K562 (cell line): ENCODE data around the gene CDH16. TPM values are rescaled to one million over a fixed set of nuclear protein-coding genes. Genes with fewer than 3 reads are reported as not detected.

Experiments used
- ATF7 ChIP-seq: fragments of 450-650 bp; IDR thresholded peaks from 2 replicates; pipeline ENCODE4 v1.7.1; 2014; ENCODE audit warnings: mild to moderate bottlenecking, moderate library complexity
- C11orf30 ChIP-seq: fragments of 450-650 bp; IDR thresholded peaks from 2 replicates; pipeline ENCODE4 v1.6.1; 2016; ENCODE audit warnings: low read depth, mild to moderate bottlenecking
- E2F3 ChIP-seq: fragments of 250-450 bp; sonication (Bioruptor Pico); IDR thresholded peaks from 2 replicates; pipeline ENCODE4 v1.4.0; 2020; ENCODE audit warnings: mild to moderate bottlenecking
- EP400 ChIP-seq: fragments of 450-650 bp; IDR thresholded peaks from 2 replicates; pipeline ENCODE4 v1.6.1; 2017; ENCODE audit warnings: antibody characterized with exemption, mild to moderate bottlenecking, moderate library complexity
- HCFC1 ChIP-seq: IDR thresholded peaks from 2 replicates; pipeline ENCODE4 v1.6.1; 2012; ENCODE audit warnings: low read depth, low read length, improper control_type of control experiment
- JUN ChIP-seq, 2 experiments: sonication (generic) in 1 of 2; formaldehyde crosslinking in 1 of 2; IDR thresholded peaks; 2 replicates each; pipeline versions ENCODE4 v1.6.1 to v1.8.0; 2012 to 2022; ENCODE audit warnings: borderline replicate concordance in 2 of 2, mild to moderate bottlenecking in 2 of 2, improper control_type of control experiment in 1 of 2, low read depth in 1 of 2, low read length in 1 of 2, missing genetic modification reagents in 1 of 2
- KDM1A ChIP-seq, 2 experiments: fragments of 450-650 bp; IDR thresholded peaks; 2 replicates each; pipeline ENCODE4 v1.6.1; 2016; ENCODE audit warnings: mild to moderate bottlenecking in 2 of 2
- NCOA6 ChIP-seq: fragments of 450-650 bp; IDR thresholded peaks from 2 replicates; pipeline ENCODE4 v1.6.1; 2017; ENCODE audit warnings: mild to moderate bottlenecking
- NFYB ChIP-seq: IDR thresholded peaks from 2 replicates; pipeline ENCODE4 v1.6.1; 2011; ENCODE audit warnings: mild to moderate bottlenecking, moderate library complexity; ENCODE audit not compliant: insufficient read length; ENCODE audit errors: extremely low read depth
- RAD51 ChIP-seq: fragments of 450-650 bp; IDR thresholded peaks from 2 replicates; pipeline ENCODE4 v1.7.1; 2016; ENCODE audit warnings: low read depth, mild to moderate bottlenecking, borderline replicate concordance
- RB1 ChIP-seq: fragments of 450-650 bp; IDR thresholded peaks from 2 replicates; pipeline ENCODE4 v1.6.1; 2017; ENCODE audit warnings: low read depth, mild to moderate bottlenecking
- SNIP1 ChIP-seq: fragments of 450-650 bp; IDR thresholded peaks from 2 replicates; pipeline ENCODE4 v1.7.1; 2017; ENCODE audit warnings: low read depth, mild to moderate bottlenecking
- TAF9B ChIP-seq: fragments of 450-650 bp; IDR thresholded peaks from 2 replicates; pipeline ENCODE4 v1.6.1; 2018; ENCODE audit warnings: mild to moderate bottlenecking; ENCODE audit not compliant: partially characterized antibody
- TGIF2 ChIP-seq: sonication (generic); formaldehyde crosslinking; IDR thresholded peaks from 2 replicates; pipeline ENCODE4 v1.8.1; 2022; ENCODE audit warnings: mild to moderate bottlenecking, missing genetic modification reagents, moderate library complexity
- ZNF311 ChIP-seq: fragments of 250-450 bp; sonication (Bioruptor Pico); IDR thresholded peaks from 2 replicates; pipeline ENCODE4 v1.4.0; 2020; ENCODE audit warnings: mild to moderate bottlenecking, moderate library complexity
- ZNF384 ChIP-seq: IDR thresholded peaks from 2 replicates; pipeline ENCODE4 v1.6.1; 2012; ENCODE audit warnings: low read depth, low read length, improper control_type of control experiment
- polyA plus RNA-seq, 8 experiments: library from polyadenylated mRNA; depleted of rRNA in 4 of 8; stranded (reverse) in 5 of 8; unstranded in 3 of 8; fragments of >200 nt; fragmentation: Nextera tagmentation in 2 of 8; fragmentation: Illumina TruSeq in 1 of 8; extraction: Ambion mirVana in 2 of 8; extraction: Trizol in 1 of 8; gene quantifications; 2 replicates each; pipeline versions ENCODE4 v1.2.1 to v1.2.3, GENCODE V29; 2011 to 2014; ENCODE audit warnings: inconsistent platforms in 1 of 8, missing spikeins in 1 of 8
- total RNA-seq, 7 experiments: library from RNA; depleted of rRNA in 6 of 7; stranded (reverse); fragments of >200 nt in 6 of 7; fragmentation: Illumina TruSeq in 2 of 7; extraction: Trizol in 2 of 7; gene quantifications; 2 replicates each; pipeline versions ENCODE4 v1.2.1 to v1.2.3, GENCODE V29; 2011 to 2021; ENCODE audit warnings: low replicate concordance in 1 of 7
- TF ChIP-seq, protein P1 (sequence below): fragments of 250-450 bp; sonication (Bioruptor Pico); IDR thresholded peaks from 2 replicates; pipeline ENCODE4 v1.8.0; 2022; ENCODE audit warnings: inconsistent platforms
- TF ChIP-seq, protein P2 (sequence below): fragments of 250-450 bp; sonication (Bioruptor Pico); IDR thresholded peaks from 2 replicates; pipeline ENCODE4 v1.8.0; 2021; ENCODE audit warnings: moderate library complexity, mild to moderate bottlenecking, inconsistent platforms
- TF ChIP-seq, protein P3 (sequence below): fragments of 450-650 bp; IDR thresholded peaks from 2 replicates; pipeline ENCODE4 v1.6.1; 2016
- TF ChIP-seq, protein P4 (sequence below): fragments of 250-450 bp; sonication (Bioruptor Pico); IDR thresholded peaks from 2 replicates; pipeline ENCODE4 v1.9.0; 2021; ENCODE audit warnings: mild to moderate bottlenecking, inconsistent platforms

Gene CDH16
- total and polyA plus RNA-seq, 9 of the 15 experiments (the other 6 are each of a cell fraction or from before 2014, with no cell fraction given) = not detected

DNA sequence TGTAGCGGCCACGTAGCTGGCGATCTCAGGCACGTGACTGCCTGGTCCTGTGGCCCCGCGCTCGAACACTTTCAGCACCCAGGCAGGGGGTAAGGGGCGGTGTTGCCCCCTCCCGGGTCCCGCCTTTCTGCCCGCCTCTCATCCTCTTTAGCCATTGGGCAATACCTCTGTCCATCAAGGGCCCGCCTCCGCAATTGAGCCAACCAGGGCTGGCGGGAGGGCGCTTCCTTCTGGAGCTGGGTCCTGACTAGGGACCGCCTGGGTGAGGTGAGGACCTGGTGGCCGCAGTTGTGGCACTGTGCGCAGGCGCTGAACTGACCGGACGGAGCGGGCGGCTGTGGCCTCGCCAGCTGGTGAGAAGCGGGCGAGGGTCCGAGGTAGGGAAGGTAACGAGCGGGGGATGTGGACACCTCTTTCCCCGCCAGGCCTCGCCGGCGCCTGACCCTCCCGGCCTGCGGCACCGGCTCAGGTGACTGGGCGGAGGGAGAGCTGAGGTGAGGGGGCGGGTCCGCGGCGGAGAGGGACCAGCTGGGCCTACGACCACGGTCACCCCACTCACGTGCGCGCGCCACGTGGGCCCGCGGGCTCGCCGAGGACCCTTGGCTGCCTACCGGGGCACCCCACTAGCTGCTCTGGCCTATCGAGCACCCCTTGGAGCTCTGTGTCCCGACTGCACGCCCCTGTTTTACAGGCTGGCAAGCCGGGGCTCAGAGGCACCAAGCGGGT is 38.2 kb downstream of the CDH16 start, which contains the start of gene PDP2 (continued):
- no peak for TF ChIP-seq TGIF2 (CRISPR knock-in tag)
- TF ChIP-seq, protein P1, sequence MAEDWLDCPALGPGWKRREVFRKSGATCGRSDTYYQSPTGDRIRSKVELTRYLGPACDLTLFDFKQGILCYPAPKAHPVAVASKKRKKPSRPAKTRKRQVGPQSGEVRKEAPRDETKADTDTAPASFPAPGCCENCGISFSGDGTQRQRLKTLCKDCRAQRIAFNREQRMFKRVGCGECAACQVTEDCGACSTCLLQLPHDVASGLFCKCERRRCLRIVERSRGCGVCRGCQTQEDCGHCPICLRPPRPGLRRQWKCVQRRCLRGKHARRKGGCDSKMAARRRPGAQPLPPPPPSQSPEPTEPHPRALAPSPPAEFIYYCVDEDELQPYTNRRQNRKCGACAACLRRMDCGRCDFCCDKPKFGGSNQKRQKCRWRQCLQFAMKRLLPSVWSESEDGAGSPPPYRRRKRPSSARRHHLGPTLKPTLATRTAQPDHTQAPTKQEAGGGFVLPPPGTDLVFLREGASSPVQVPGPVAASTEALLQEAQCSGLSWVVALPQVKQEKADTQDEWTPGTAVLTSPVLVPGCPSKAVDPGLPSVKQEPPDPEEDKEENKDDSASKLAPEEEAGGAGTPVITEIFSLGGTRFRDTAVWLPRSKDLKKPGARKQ (CRISPR knock-in tag) = no peak
- TF ChIP-seq ZNF384 = peak; percentile 2; the same call in 1 of the 2 replicates
- TF ChIP-seq, protein P2, sequence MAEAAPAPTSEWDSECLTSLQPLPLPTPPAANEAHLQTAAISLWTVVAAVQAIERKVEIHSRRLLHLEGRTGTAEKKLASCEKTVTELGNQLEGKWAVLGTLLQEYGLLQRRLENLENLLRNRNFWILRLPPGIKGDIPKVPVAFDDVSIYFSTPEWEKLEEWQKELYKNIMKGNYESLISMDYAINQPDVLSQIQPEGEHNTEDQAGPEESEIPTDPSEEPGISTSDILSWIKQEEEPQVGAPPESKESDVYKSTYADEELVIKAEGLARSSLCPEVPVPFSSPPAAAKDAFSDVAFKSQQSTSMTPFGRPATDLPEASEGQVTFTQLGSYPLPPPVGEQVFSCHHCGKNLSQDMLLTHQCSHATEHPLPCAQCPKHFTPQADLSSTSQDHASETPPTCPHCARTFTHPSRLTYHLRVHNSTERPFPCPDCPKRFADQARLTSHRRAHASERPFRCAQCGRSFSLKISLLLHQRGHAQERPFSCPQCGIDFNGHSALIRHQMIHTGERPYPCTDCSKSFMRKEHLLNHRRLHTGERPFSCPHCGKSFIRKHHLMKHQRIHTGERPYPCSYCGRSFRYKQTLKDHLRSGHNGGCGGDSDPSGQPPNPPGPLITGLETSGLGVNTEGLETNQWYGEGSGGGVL (CRISPR knock-in tag) = no peak
- no peak for TF ChIP-seq KDM1A (IDR thresholded peaks at IDR 0.05)
- TF ChIP-seq JUN (IDR thresholded peaks at IDR 0.05; ENCODE audit: borderline replicate concordance, low read depth, low read length) = no peak
- no peak for TF ChIP-seq JUN (CRISPR knock-in tag; IDR thresholded peaks at IDR 0.05; ENCODE audit: borderline replicate concordance)
- peak; percentile 75 for TF ChIP-seq ATF7
- no peak for TF ChIP-seq ZNF311 (CRISPR knock-in tag)
- no peak for TF ChIP-seq C11orf30
- TF ChIP-seq, protein P3, sequence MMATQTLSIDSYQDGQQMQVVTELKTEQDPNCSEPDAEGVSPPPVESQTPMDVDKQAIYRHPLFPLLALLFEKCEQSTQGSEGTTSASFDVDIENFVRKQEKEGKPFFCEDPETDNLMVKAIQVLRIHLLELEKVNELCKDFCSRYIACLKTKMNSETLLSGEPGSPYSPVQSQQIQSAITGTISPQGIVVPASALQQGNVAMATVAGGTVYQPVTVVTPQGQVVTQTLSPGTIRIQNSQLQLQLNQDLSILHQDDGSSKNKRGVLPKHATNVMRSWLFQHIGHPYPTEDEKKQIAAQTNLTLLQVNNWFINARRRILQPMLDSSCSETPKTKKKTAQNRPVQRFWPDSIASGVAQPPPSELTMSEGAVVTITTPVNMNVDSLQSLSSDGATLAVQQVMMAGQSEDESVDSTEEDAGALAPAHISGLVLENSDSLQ = peak; percentile 100
- peak; percentile 88 for TF ChIP-seq EP400
- 0 out of 2 replicates have a peak, but pooled peaks have one; percentile 2 for TF ChIP-seq HCFC1
- peak; percentile 95 for TF ChIP-seq NFYB
- 0 out of 2 replicates have a peak, but pooled peaks have one; percentile 10 for TF ChIP-seq E2F3 (CRISPR knock-in tag)
- peak; percentile 63 for TF ChIP-seq TAF9B
- peak; percentile 82 for TF ChIP-seq NCOA6
- TF ChIP-seq, protein P4, sequence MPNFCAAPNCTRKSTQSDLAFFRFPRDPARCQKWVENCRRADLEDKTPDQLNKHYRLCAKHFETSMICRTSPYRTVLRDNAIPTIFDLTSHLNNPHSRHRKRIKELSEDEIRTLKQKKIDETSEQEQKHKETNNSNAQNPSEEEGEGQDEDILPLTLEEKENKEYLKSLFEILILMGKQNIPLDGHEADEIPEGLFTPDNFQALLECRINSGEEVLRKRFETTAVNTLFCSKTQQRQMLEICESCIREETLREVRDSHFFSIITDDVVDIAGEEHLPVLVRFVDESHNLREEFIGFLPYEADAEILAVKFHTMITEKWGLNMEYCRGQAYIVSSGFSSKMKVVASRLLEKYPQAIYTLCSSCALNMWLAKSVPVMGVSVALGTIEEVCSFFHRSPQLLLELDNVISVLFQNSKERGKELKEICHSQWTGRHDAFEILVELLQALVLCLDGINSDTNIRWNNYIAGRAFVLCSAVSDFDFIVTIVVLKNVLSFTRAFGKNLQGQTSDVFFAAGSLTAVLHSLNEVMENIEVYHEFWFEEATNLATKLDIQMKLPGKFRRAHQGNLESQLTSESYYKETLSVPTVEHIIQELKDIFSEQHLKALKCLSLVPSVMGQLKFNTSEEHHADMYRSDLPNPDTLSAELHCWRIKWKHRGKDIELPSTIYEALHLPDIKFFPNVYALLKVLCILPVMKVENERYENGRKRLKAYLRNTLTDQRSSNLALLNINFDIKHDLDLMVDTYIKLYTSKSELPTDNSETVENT (CRISPR knock-in tag) = no peak
- peak; percentile 72 for TF ChIP-seq RB1
- peak; percentile 48; the same call in 1 of the 2 replicates for TF ChIP-seq RAD51
- TF ChIP-seq SNIP1 = no peak
